Esophagus squamous epithelium (tissue), 5 donors: ENCODE measurements around the gene KCNE4. TPM values are rescaled to one million over a fixed set of nuclear protein-coding genes. Genes with fewer than 3 reads are reported as not detected.

Experiments
- DNase-seq: peaks from one replicate; lab custom pipeline; 2025; lab: John Stamatoyannopoulos, UW
- H3K27ac ChIP-seq, 4 donors: fragments of 200-600 bp; sonication (generic); one replicate each; pipeline ENCODE4 v1.5.1; 2016 to 2019; ENCODE audit warnings: mild to moderate bottlenecking in 1 of 4
- H3K27me3 ChIP-seq, 4 donors: fragments of 200-600 bp; sonication (generic); 1 replicate in 3 of 4; 2 replicates in 1 of 4; pipeline versions ENCODE4 v1.5.1 to v1.6.0; 2017 to 2021; ENCODE audit warnings: antibody characterized with exemption in 1 of 4
- H3K36me3 ChIP-seq, 3 donors: fragments of 200-600 bp; sonication (generic); one replicate each; pipeline ENCODE4 v1.5.1; 2016 to 2019
- H3K4me1 ChIP-seq, 3 donors: fragments of 200-600 bp; sonication (generic); one replicate each; pipeline ENCODE4 v1.5.1; 2017 to 2019
- H3K4me3 ChIP-seq, 4 donors: fragments of 200-600 bp; sonication (generic); 1 replicate in 3 of 4; 2 replicates in 1 of 4; pipeline ENCODE4 v1.5.1; 2016 to 2019; ENCODE audit warnings: mild to moderate bottlenecking in 2 of 4, moderate library complexity in 1 of 4
- H3K9me3 ChIP-seq, 3 donors: fragments of 200-600 bp; sonication (generic); one replicate each; pipeline ENCODE4 v1.5.1; 2016 to 2019
- CTCF ChIP-seq, 6 experiments: fragments of 450-650 bp in 4 of 6; fragments of 200-600 bp in 2 of 6; sonication (generic) in 2 of 6; IDR thresholded peaks; one replicate each; pipeline ENCODE4 v1.5.1; 2016 to 2019; ENCODE audit warnings: antibody characterized with exemption in 6 of 6, mild to moderate bottlenecking in 4 of 6, moderate library complexity in 4 of 6
- POLR2A ChIP-seq, 4 donors: fragments of 450-650 bp; IDR thresholded peaks; one replicate each; pipeline ENCODE4 v1.6.1; 2017; ENCODE audit warnings: antibody characterized with exemption in 4 of 4, mild to moderate bottlenecking in 4 of 4, moderate library complexity in 3 of 4
- WGBS, 2 donors: methylation state at CpG; one replicate each; pipeline ENCODE4 v1.1.5; 2018; 5-methylcytosine and 5-hydroxymethylcytosine counted together
- intact Hi-C: fragments of 100-400 bp; cut with DNase I; formaldehyde crosslinking; loops from one replicate; pipeline ENCODE4 v1.15.0; 2022
- total RNA-seq, 4 donors: library from RNA; depleted of rRNA; stranded (reverse); fragments of >200 nt; gene quantifications; one replicate each; pipeline ENCODE4 v1.1.0, GENCODE V29; 2016
- donor health status: DM: yes; HTN: yes; CAD: no.

KCNE4 gene
- total RNA-seq, 4 donors from 2014 or later, result 0.26 to 0.76 (median 0.35) TPM

- intact Hi-C loops, result no loop called here
Measured at GRCh38 chr2:223102040-223102400, 50.0 kb downstream of the KCNE4 start.

GRCh38 chr2:223102450-223102849, 50.5 kb downstream of the KCNE4 start:
- WGBS, 2 donors, result 77 to 82% methylated on average over 3 of the region's 3 CpGs
- no peaks in the 10 kb centered on the region for H3K36me3 ChIP-seq
- no peak for DNase-seq
- H3K27ac ChIP-seq, result no peak overlapping the region
- no peak for TF ChIP-seq CTCF (IDR thresholded peaks at IDR 0.05)
- TF ChIP-seq POLR2A (IDR thresholded peaks at IDR 0.05), result no peak
- no peak overlapping the region for H3K4me3 ChIP-seq
- no peaks in the 10 kb centered on the region for H3K9me3 ChIP-seq
- H3K4me1 ChIP-seq, result peaks cover 0 to 18% (median 0%) of the 10 kb centered on the region in 3 donors
- no peaks in the 10 kb centered on the region for H3K27me3 ChIP-seq
- intact Hi-C loops, result no loop called here

More at GRCh38 chr2:223102040-223102400, 50.0 kb downstream of the KCNE4 start:
- DNase-seq, result no peak
- no peak overlapping the region for H3K4me3 ChIP-seq
- H3K27ac ChIP-seq, result no peak overlapping the region
- peaks cover 0 to 18% (median 0%) of the 10 kb centered on the region in 3 donors for H3K4me1 ChIP-seq
- H3K27me3 ChIP-seq, result no peaks in the 10 kb centered on the region
- 40 to 77% methylated on average over 1 to 3 of the region's 3 CpGs for WGBS, 2 donors
- H3K9me3 ChIP-seq, result no peaks in the 10 kb centered on the region
- no peaks in the 10 kb centered on the region for H3K36me3 ChIP-seq
- TF ChIP-seq POLR2A (IDR thresholded peaks at IDR 0.05) (no peak), CTCF (IDR thresholded peaks at IDR 0.05) (no peak)

GRCh38 chr2:223104336-223105132, 52.5 kb downstream of the KCNE4 start:
- Histone ChIP-seq H3K27me3 (no peaks in the 10 kb centered on the region), H3K36me3 (no peaks in the 10 kb centered on the region), H3K27ac (no peak overlapping the region), H3K9me3 (no peaks in the 10 kb centered on the region), H3K4me1 (peaks cover 0 to 18% (median 0%) of the 10 kb centered on the region in 3 donors), H3K4me3 (no peak overlapping the region)
- intact Hi-C loops, result no loop called here
- no peak for DNase-seq
- TF ChIP-seq CTCF (IDR thresholded peaks at IDR 0.05) (no peak), POLR2A (IDR thresholded peaks at IDR 0.05) (no peak)
- WGBS, 2 donors, result 90 to 92% methylated on average over 8 of the region's 8 CpGs

Other genes starting within 250 kb of the KCNE4 start
- gene ACSL3, start 191.2 kb upstream of the KCNE4 start, total RNA-seq, result 10 to 100 TPM; 62.4 to 84.6 (median 76.6) TPM